Small intestine (tissue), 7 donors: ENCODE measurements around the gene MTNR1B. TPM values are rescaled to one million over a fixed set of nuclear protein-coding genes. Genes with fewer than 3 reads are reported as not detected.

Experiments
- DNase-seq, 2 donors: peaks; one replicate each; pipeline versions ENCODE4 v3.0.0 to v3.0.0-alpha.2; 2013
- FAIRE-seq: peaks from 2 replicates; lab custom pipeline; 2012; peaks lifted over from hg19 to GRCh38; lab: Jason Lieb, UNC
- H3K27ac ChIP-seq, 3 donors: one replicate each; pipeline ENCODE4 v1.5.1; 2013; ENCODE audit warnings: low read length in 2 of 3, mild to moderate bottlenecking in 2 of 3, control low read depth in 1 of 3, inconsistent platforms in 1 of 3, low read depth in 1 of 3, moderate library complexity in 1 of 3
- H3K27me3 ChIP-seq, 3 donors: one replicate each; pipeline ENCODE4 v1.6.1; 2013; ENCODE audit warnings: low read length in 3 of 3, inconsistent platforms in 1 of 3; ENCODE audit not compliant: control insufficient read depth in 3 of 3, insufficient read depth in 3 of 3
- H3K36me3 ChIP-seq, 3 donors: one replicate each; pipeline ENCODE4 v1.6.1; 2013; ENCODE audit warnings: low read length in 3 of 3, inconsistent platforms in 1 of 3, low read depth in 1 of 3, mild to moderate bottlenecking in 1 of 3, moderate library complexity in 1 of 3; ENCODE audit not compliant: control insufficient read depth in 3 of 3, insufficient read depth in 2 of 3
- H3K4me1 ChIP-seq, 3 donors: one replicate each; pipeline ENCODE4 v1.6.1; 2013; ENCODE audit warnings: low read length in 2 of 3, inconsistent platforms in 1 of 3, low read depth in 1 of 3, mild to moderate bottlenecking in 1 of 3, moderate library complexity in 1 of 3; ENCODE audit not compliant: control insufficient read depth in 3 of 3, insufficient read depth in 2 of 3
- H3K4me3 ChIP-seq, 3 donors: one replicate each; pipeline ENCODE4 v1.5.1; 2013; ENCODE audit warnings: low read length in 3 of 3, control low read depth in 1 of 3, inconsistent platforms in 1 of 3, low read depth in 1 of 3, mild to moderate bottlenecking in 1 of 3, moderate library complexity in 1 of 3
- H3K9me3 ChIP-seq, 2 donors: one replicate each; pipeline ENCODE4 v1.6.1; 2013; ENCODE audit warnings: low read depth in 1 of 2, low read length in 1 of 2; ENCODE audit not compliant: control insufficient read depth in 2 of 2, insufficient read depth in 1 of 2
- WGBS, 3 donors: extraction: QIAGEN DNeasy Blood & Tissue Kit; methylation state at CpG; one replicate each; pipeline ENCODE4 v1.1.7; 2013; 5-methylcytosine and 5-hydroxymethylcytosine counted together
- polyA plus RNA-seq, 4 donors: library from polyadenylated mRNA; stranded (reverse) in 3 of 4; unstranded in 1 of 4; fragments of 200-250 nt in 3 of 4; fragments of 120-200 nt in 1 of 4; gene quantifications; one replicate each; pipeline versions ENCODE4 v1.2.1 to v1.2.3, GENCODE V29; 2013
- donor health status: healthy with polysubstance abuse.
- donor health status: control.
- donor health status: control.
- donor health status: Bipolar disorder and iron deficiency.
- donor health status: healthy.

Gene MTNR1B
- polyA plus RNA-seq, 4 donors, result not detected

- peaks cover 0 to 17% of the 10 kb centered on the region in 2 donors for H3K9me3 ChIP-seq
- H3K27ac ChIP-seq, result no peak overlapping the region
- 74 to 89% (median 79%) methylated on average over 3 of the region's 3 CpGs for WGBS, 3 donors
- DNase-seq (no peak), FAIRE-seq (no peak)
- no peaks in the 10 kb centered on the region for H3K4me1 ChIP-seq
- H3K36me3 ChIP-seq, result no peaks in the 10 kb centered on the region
- no peak overlapping the region for H3K4me3 ChIP-seq
- no peaks in the 10 kb centered on the region for H3K27me3 ChIP-seq
Observed at GRCh38 chr11:92946707-92947106, 22.7 kb upstream of the MTNR1B start.

GRCh38 chr11:92948116-92948515 is 21.3 kb upstream of the MTNR1B start:
- H3K36me3 ChIP-seq, result no peaks in the 10 kb centered on the region
- H3K4me3 ChIP-seq, result no peak overlapping the region
- H3K27ac ChIP-seq, result no peak overlapping the region
- DNase-seq, result peak; percentile 4 to 62
- peaks cover 0 to 12% of the 10 kb centered on the region in 2 donors for H3K9me3 ChIP-seq
- no peaks in the 10 kb centered on the region for H3K27me3 ChIP-seq
- no peak for FAIRE-seq
- H3K4me1 ChIP-seq, result no peaks in the 10 kb centered on the region
- WGBS, 3 donors, result 22 to 68% (median 31%) methylated on average over 5 of the region's 5 CpGs

- peaks cover 0 to 5% of the 10 kb centered on the region in 2 donors for H3K9me3 ChIP-seq
- H3K4me1 ChIP-seq, result no peaks in the 10 kb centered on the region
- DNase-seq (no peak), FAIRE-seq (no peak)
- H3K27me3 ChIP-seq, result no peaks in the 10 kb centered on the region
- no peaks in the 10 kb centered on the region for H3K36me3 ChIP-seq
- no peak overlapping the region for H3K4me3 ChIP-seq
- H3K27ac ChIP-seq, result no peak overlapping the region
- WGBS, 3 donors, result 90 to 96% (median 92%) methylated on average over 5 of the region's 5 CpGs
Observed at GRCh38 chr11:92954003-92954402, 15.4 kb upstream of the MTNR1B start.

- no peaks in the 10 kb centered on the region for H3K27me3 ChIP-seq
- no peaks in the 10 kb centered on the region for H3K9me3 ChIP-seq
- DNase-seq (no peak), FAIRE-seq (no peak)
- no peaks in the 10 kb centered on the region for H3K36me3 ChIP-seq
- H3K27ac ChIP-seq, result no peak overlapping the region
- no peaks in the 10 kb centered on the region for H3K4me1 ChIP-seq
- no peak overlapping the region for H3K4me3 ChIP-seq
Observed at GRCh38 chr11:92955860-92956259, 13.6 kb upstream of the MTNR1B start.

- no peak overlapping the region for H3K4me3 ChIP-seq
- no peaks in the 10 kb centered on the region for H3K36me3 ChIP-seq
- no peaks in the 10 kb centered on the region for H3K27me3 ChIP-seq
- DNase-seq (no peak), FAIRE-seq (no peak)
- 31 to 45% (median 33%) methylated on average over 1 of the region's 1 CpG for WGBS, 3 donors
- no peak overlapping the region for H3K27ac ChIP-seq
- H3K4me1 ChIP-seq, result no peaks in the 10 kb centered on the region
- H3K9me3 ChIP-seq, result no peaks in the 10 kb centered on the region
Observed at GRCh38 chr11:92960886-92961285, 8.6 kb upstream of the MTNR1B start.

- DNase-seq (no peak), FAIRE-seq (no peak)
- WGBS, 3 donors, result 58 to 86% (median 78%) methylated on average over 1 of the region's 1 CpG
Observed at GRCh38 chr11:92962446-92962845, 7.0 kb upstream of the MTNR1B start.

GRCh38 chr11:92964471-92964870 is 5.0 kb upstream of the MTNR1B start:
- DNase-seq, result no peak
- 44 to 73% (median 54%) methylated on average over 8 of the region's 8 CpGs for WGBS, 3 donors
- no peak for FAIRE-seq

More at GRCh38 chr11:92962446-92962845, 7.0 kb upstream of the MTNR1B start:
- Histone ChIP-seq H3K27ac (no peak overlapping the region), H3K4me1 (no peaks in the 10 kb centered on the region), H3K27me3 (no peaks in the 10 kb centered on the region), H3K4me3 (no peak overlapping the region), H3K9me3 (no peaks in the 10 kb centered on the region), H3K36me3 (no peaks in the 10 kb centered on the region)

GRCh38 chr11:92965196-92965595 is 4.3 kb upstream of the MTNR1B start:
- Histone ChIP-seq H3K36me3 (no peaks in the 10 kb centered on the region), H3K4me3 (no peak overlapping the region), H3K27me3 (peaks cover 0 to 19% (median 9%) of the 10 kb centered on the region in 3 donors), H3K4me1 (no peaks in the 10 kb centered on the region), H3K27ac (no peak overlapping the region), H3K9me3 (no peaks in the 10 kb centered on the region)
- FAIRE-seq (no peak), DNase-seq (no peak)
- 52 to 74% (median 66%) methylated on average over 2 of the region's 2 CpGs for WGBS, 3 donors

More at GRCh38 chr11:92964471-92964870, 5.0 kb upstream of the MTNR1B start:
- no peaks in the 10 kb centered on the region for H3K36me3 ChIP-seq
- no peaks in the 10 kb centered on the region for H3K9me3 ChIP-seq
- no peak overlapping the region for H3K4me3 ChIP-seq
- H3K4me1 ChIP-seq, result no peaks in the 10 kb centered on the region
- H3K27ac ChIP-seq, result no peak overlapping the region
- peaks cover 0 to 12% (median 6%) of the 10 kb centered on the region in 3 donors for H3K27me3 ChIP-seq

GRCh38 chr11:92967178-92967577 is 2.3 kb upstream of the MTNR1B start:
- Histone ChIP-seq H3K27ac (no peak overlapping the region), H3K27me3 (peaks cover 0 to 23% (median 9%) of the 10 kb centered on the region in 3 donors), H3K36me3 (no peaks in the 10 kb centered on the region), H3K9me3 (no peaks in the 10 kb centered on the region), H3K4me3 (no peak overlapping the region), H3K4me1 (no peaks in the 10 kb centered on the region)
- FAIRE-seq (no peak), DNase-seq (no peak)
- 79 to 83% (median 83%) methylated on average over 2 of the region's 2 CpGs for WGBS, 3 donors
